H1 (cell line): ENCODE measurements around the gene CNOT8. TPM values are rescaled to one million over a fixed set of nuclear protein-coding genes. Genes with fewer than 3 reads are reported as not detected.

ENCODE experiments used
- CTCF ChIA-PET: fragments of 300-600 bp; sonication (Branson Sonifier 250); formaldehyde crosslinking; loops from one replicate; lab custom pipeline; 2021; ENCODE audit not compliant: partially characterized antibody; lab: Charles Lee
- POLR2A ChIA-PET: fragments of 300-600 bp; sonication (Branson Sonifier 250); formaldehyde crosslinking; loops from one replicate; lab custom pipeline; 2021; ENCODE audit warnings: inconsistent platforms; ENCODE audit not compliant: partially characterized antibody; lab: Charles Lee
- DNase-seq, 2 experiments: peaks; one replicate each; pipeline versions ENCODE4 v3.0.0 to v3.0.0-alpha.2; 2010 to 2022; ENCODE audit warnings: low spot score in 2 of 2, low read depth in 1 of 2, mixed read lengths in 1 of 2
- FAIRE-seq: peaks from 2 replicates; lab custom pipeline; 2011; peaks lifted over from hg19 to GRCh38; lab: Jason Lieb, UNC
- H2AFZ ChIP-seq: 2 replicates; pipeline ENCODE4 v1.8.1; 2012; ENCODE audit warnings: low read length, inconsistent platforms
- H2AK5ac ChIP-seq: 2 replicates; pipeline ENCODE4 v1.6.1; 2013; ENCODE audit warnings: low read depth, low read length
- H2BK120ac ChIP-seq: replicated peaks from 2 replicates; pipeline ENCODE3; 2013; ENCODE audit warnings: low read depth, low read length, inconsistent platforms
- H2BK12ac ChIP-seq: 2 replicates; pipeline ENCODE4 v1.6.1; 2013; ENCODE audit warnings: low read depth, low read length
- H2BK15ac ChIP-seq: 2 replicates; pipeline ENCODE4 v1.6.1; 2013; ENCODE audit warnings: low read length
- H2BK20ac ChIP-seq: 2 replicates; pipeline ENCODE4 v1.6.1; 2013; ENCODE audit warnings: low read length
- H2BK5ac ChIP-seq: 2 replicates; pipeline ENCODE4 v1.6.1; 2013; ENCODE audit warnings: low read depth, low read length
- H3K14ac ChIP-seq: 2 replicates; pipeline ENCODE4 v1.6.1; 2013; ENCODE audit warnings: inconsistent platforms; ENCODE audit not compliant: insufficient read length
- H3K18ac ChIP-seq: 2 replicates; pipeline ENCODE4 v1.6.1; 2013; ENCODE audit warnings: low read length; ENCODE audit errors: extremely low read depth
- H3K23ac ChIP-seq: 2 replicates; pipeline ENCODE4 v1.6.1; 2013; ENCODE audit warnings: inconsistent platforms; ENCODE audit not compliant: insufficient read length
- H3K23me2 ChIP-seq: 2 replicates; pipeline ENCODE4 v1.6.1; 2013; ENCODE audit warnings: low read depth, low read length
- H3K27ac ChIP-seq: 2 replicates; pipeline ENCODE4 v1.6.1; 2011; ENCODE audit warnings: low read depth, low read length, inconsistent platforms
- H3K27me3 ChIP-seq, 4 experiments: replicated peaks in 1 of 4; 1 replicate in 1 of 4; 2 replicates in 3 of 4; pipeline versions ENCODE4 v1.6.1 to v1.8.1; 2011 to 2013; ENCODE audit warnings: low read length in 3 of 4, mild to moderate bottlenecking in 3 of 4, inconsistent platforms in 2 of 4, mixed read lengths in 2 of 4, moderate library complexity in 1 of 4; ENCODE audit not compliant: control insufficient read depth in 3 of 4, insufficient read depth in 3 of 4; ENCODE audit errors: extremely low read depth in 1 of 4
- H3K36me3 ChIP-seq, 4 experiments: 2 replicates each; pipeline versions ENCODE4 v1.6.1 to v1.8.1; 2011 to 2013; ENCODE audit warnings: mild to moderate bottlenecking in 4 of 4, low read length in 3 of 4, moderate library complexity in 2 of 4, control low read depth in 1 of 4, inconsistent platforms in 1 of 4; ENCODE audit not compliant: insufficient read depth in 4 of 4, control insufficient read depth in 2 of 4
- H3K4ac ChIP-seq: replicated peaks from 2 replicates; pipeline ENCODE3; 2013; ENCODE audit warnings: low read length, low read depth, mixed read lengths, inconsistent platforms; ENCODE audit not compliant: insufficient read length
- H3K4me1 ChIP-seq, 4 experiments: replicated peaks in 1 of 4; 1 replicate in 1 of 4; 2 replicates in 3 of 4; pipeline versions ENCODE4 v1.6.1 to v1.8.1; 2011 to 2013; ENCODE audit warnings: low read length in 3 of 4, inconsistent platforms in 2 of 4, mixed read lengths in 1 of 4; ENCODE audit not compliant: insufficient read depth in 4 of 4, control insufficient read depth in 3 of 4
- H3K4me2 ChIP-seq, 2 experiments: 2 replicates each; pipeline versions ENCODE4 v1.6.1 to v1.8.1; 2011 to 2013; ENCODE audit warnings: low read depth in 2 of 2, low read length in 2 of 2, control low read depth in 1 of 2, inconsistent platforms in 1 of 2, mild to moderate bottlenecking in 1 of 2; ENCODE audit not compliant: insufficient read depth in 1 of 2
- H3K4me3 ChIP-seq, 4 experiments: fragments of 200-600, 300-600 bp in 1 of 4; sonication (generic), shearing (Covaris generic), sonication (Bioruptor Twin) in 1 of 4; 2 replicates each; pipeline versions ENCODE4 v1.5.1 to v1.8.1; 2011 to 2016; ENCODE audit warnings: low read length in 4 of 4, low read depth in 3 of 4, control low read depth in 2 of 4, inconsistent platforms in 2 of 4, mild to moderate bottlenecking in 2 of 4, mixed read lengths in 1 of 4, moderate library complexity in 1 of 4; ENCODE audit not compliant: insufficient read depth in 2 of 4; ENCODE audit errors: extremely low read depth in 1 of 4
- H3K56ac ChIP-seq: replicated peaks from 2 replicates; pipeline ENCODE3; 2013; ENCODE audit warnings: low read depth, mild to moderate bottlenecking, mixed read lengths, low read length, inconsistent platforms; ENCODE audit not compliant: insufficient read length
- H3K79me1 ChIP-seq: 2 replicates; pipeline ENCODE4 v1.6.1; 2013; ENCODE audit warnings: low read depth, low read length, control low read depth
- H3K79me2 ChIP-seq, 2 experiments: 2 replicates each; pipeline versions ENCODE4 v1.6.1 to v1.8.1; 2012 to 2013; ENCODE audit warnings: low read length in 2 of 2, mild to moderate bottlenecking in 2 of 2, inconsistent platforms in 1 of 2; ENCODE audit not compliant: insufficient read depth in 2 of 2, control insufficient read depth in 1 of 2
- H3K9ac ChIP-seq, 4 experiments: replicated peaks in 1 of 4; 1 replicate in 1 of 4; 2 replicates in 3 of 4; pipeline versions ENCODE4 v1.6.1 to v1.8.1; 2011 to 2013; ENCODE audit warnings: low read depth in 3 of 4, low read length in 3 of 4, control low read depth in 2 of 4, mild to moderate bottlenecking in 2 of 4, moderate library complexity in 2 of 4, inconsistent platforms in 1 of 4; ENCODE audit errors: extremely low read depth in 1 of 4
- H3K9me3 ChIP-seq, 2 experiments: 2 replicates each; pipeline versions ENCODE4 v1.6.1 to v1.8.1; 2012 to 2013; ENCODE audit warnings: mild to moderate bottlenecking in 2 of 2, moderate library complexity in 2 of 2, control low read depth in 1 of 2, inconsistent platforms in 1 of 2, low read depth in 1 of 2, low read length in 1 of 2, mixed read lengths in 1 of 2; ENCODE audit not compliant: insufficient read depth in 2 of 2
- H4K20me1 ChIP-seq, 2 experiments: replicated peaks in 1 of 2; 2 replicates each; pipeline versions ENCODE3 to v1.8.1; 2011 to 2013; ENCODE audit warnings: inconsistent platforms in 2 of 2, low read length in 2 of 2, mild to moderate bottlenecking in 1 of 2; ENCODE audit not compliant: insufficient read depth in 2 of 2, control insufficient read depth in 1 of 2
- H4K5ac ChIP-seq: 2 replicates; pipeline ENCODE4 v1.6.1; 2013; ENCODE audit warnings: low read length, low read depth, mixed read lengths, inconsistent platforms; ENCODE audit not compliant: insufficient read length
- H4K8ac ChIP-seq: 2 replicates; pipeline ENCODE4 v1.8.0; 2013; ENCODE audit warnings: mild to moderate bottlenecking, moderate library complexity, low read length, inconsistent platforms; ENCODE audit not compliant: insufficient read depth; ENCODE audit errors: extremely low read depth
- H4K91ac ChIP-seq: replicated peaks from 2 replicates; pipeline ENCODE3; 2013; ENCODE audit warnings: low read length, mixed read lengths, inconsistent platforms; ENCODE audit not compliant: insufficient read length
- BCL11A ChIP-seq, 2 experiments: IDR thresholded peaks; one replicate each; pipeline ENCODE4 v1.6.1; 2011; ENCODE audit warnings: low read depth in 2 of 2, low read length in 2 of 2, mild to moderate bottlenecking in 2 of 2
- CEBPB ChIP-seq: IDR thresholded peaks from 2 replicates; pipeline ENCODE4 v1.6.1; 2012; ENCODE audit warnings: low read depth, low read length
- FOSL1 ChIP-seq: IDR thresholded peaks from 2 replicates; pipeline ENCODE4 v1.6.1; 2011; ENCODE audit warnings: mild to moderate bottlenecking, low read depth, low read length, moderate library complexity; ENCODE audit not compliant: insufficient read depth
- KDM5A ChIP-seq: fragments of 200-600 bp; IDR thresholded peaks from 2 replicates; pipeline ENCODE4 v1.7.1; 2012; ENCODE audit warnings: mild to moderate bottlenecking, low read length, inconsistent platforms, mixed read lengths
- MAFK ChIP-seq: IDR thresholded peaks from 2 replicates; pipeline ENCODE4 v1.6.1; 2012; ENCODE audit warnings: low read depth, mild to moderate bottlenecking, improper control_type of control experiment, low read length
- POLR2A ChIP-seq, 2 experiments: IDR thresholded peaks; 1 replicate in 1 of 2; 2 replicates in 1 of 2; pipeline ENCODE4 v1.6.1; 2011; ENCODE audit warnings: low read depth in 2 of 2, low read length in 2 of 2, mild to moderate bottlenecking in 2 of 2; ENCODE audit errors: control extremely low read depth in 1 of 2
- POLR2AphosphoS5 ChIP-seq: IDR thresholded peaks from 2 replicates; pipeline ENCODE4 v1.6.1; 2011; ENCODE audit warnings: low read depth, low read length
- SIN3A ChIP-seq, 2 experiments: IDR thresholded peaks in 1 of 2; conservative IDR thresholded peaks in 1 of 2; 2 replicates each; pipeline ENCODE4 v1.6.1; 2011 to 2012; ENCODE audit warnings: low read length in 2 of 2, improper control_type of control experiment in 1 of 2, low read depth in 1 of 2, mild to moderate bottlenecking in 1 of 2
- SP1 ChIP-seq: IDR thresholded peaks from 2 replicates; pipeline ENCODE4 v1.6.1; 2011; ENCODE audit warnings: low read depth, low read length
- SP4 ChIP-seq: IDR thresholded peaks from 2 replicates; pipeline ENCODE4 v1.6.1; 2012; ENCODE audit warnings: low read length, inconsistent platforms
- SRF ChIP-seq: IDR thresholded peaks from 2 replicates; pipeline ENCODE4 v1.6.1; 2011; ENCODE audit warnings: mild to moderate bottlenecking, low read depth, low read length, moderate library complexity
- TCF12 ChIP-seq: IDR thresholded peaks from 2 replicates; pipeline ENCODE4 v1.6.1; 2011; ENCODE audit warnings: low read depth, mild to moderate bottlenecking, low read length
- TEAD4 ChIP-seq: IDR thresholded peaks from 2 replicates; pipeline ENCODE4 v1.6.1; 2012; ENCODE audit warnings: low read depth, low read length, inconsistent platforms, mixed read lengths
- YY1 ChIP-seq: IDR thresholded peaks from 2 replicates; pipeline ENCODE4 v1.6.1; 2011; ENCODE audit warnings: low read depth, mild to moderate bottlenecking, low read length
- WGBS, 2 experiments: shearing (Covaris generic) in 1 of 2; methylation state at CpG; one replicate each; pipeline versions ENCODE4 v1.1.6 to v1.1.7; 2013 to 2015; ENCODE audit warnings: low lambda C conversion rate in 2 of 2, mixed read lengths in 2 of 2, inconsistent platforms in 1 of 2, low coverage in 1 of 2, missing lambda C conversion rate in 1 of 2; ENCODE audit not compliant: insufficient replicate concordance in 2 of 2, insufficient coverage in 1 of 2, insufficient read length in 1 of 2; ENCODE audit errors: extremely low coverage in 1 of 2, missing lambda C conversion rate in 1 of 2; 5-methylcytosine and 5-hydroxymethylcytosine counted together
- polyA plus RNA-seq, 7 experiments: library from polyadenylated mRNA; depleted of rRNA in 3 of 7; stranded (reverse) in 5 of 7; unstranded in 2 of 7; fragments of >200 nt in 5 of 7; fragments of 200-250 nt in 2 of 7; gene quantifications; 1 replicate in 5 of 7; 2 replicates in 1 of 7; 4 replicates in 1 of 7; pipeline versions ENCODE4 v1.2.1 to v1.2.3, GENCODE V29; 2011 to 2013; ENCODE audit warnings: missing spikeins in 2 of 7, mixed read lengths in 2 of 7
- total RNA-seq: library from RNA; stranded (reverse); fragmentation: NEBNext Ultra II Directional; extraction: Animal tissue kit (Norgen Biotek cat#: 25700); gene quantifications from 2 replicates; pipeline ENCODE4 v1.2.1, GENCODE V29; 2021
- TF ChIP-seq, protein P1 (sequence below): IDR thresholded peaks from 2 replicates; pipeline ENCODE4 v1.6.1; 2012; ENCODE audit warnings: inconsistent platforms
- TF ChIP-seq, protein P2 (sequence below): IDR thresholded peaks from 2 replicates; pipeline ENCODE4 v1.6.1; 2012; ENCODE audit warnings: inconsistent platforms

Gene CNOT8
- total and polyA plus RNA-seq, 2 of the 8 experiments (the other 6 are each of a cell fraction or from before 2014, with no cell fraction given) = 36.4 to 62.9 TPM

DNA sequence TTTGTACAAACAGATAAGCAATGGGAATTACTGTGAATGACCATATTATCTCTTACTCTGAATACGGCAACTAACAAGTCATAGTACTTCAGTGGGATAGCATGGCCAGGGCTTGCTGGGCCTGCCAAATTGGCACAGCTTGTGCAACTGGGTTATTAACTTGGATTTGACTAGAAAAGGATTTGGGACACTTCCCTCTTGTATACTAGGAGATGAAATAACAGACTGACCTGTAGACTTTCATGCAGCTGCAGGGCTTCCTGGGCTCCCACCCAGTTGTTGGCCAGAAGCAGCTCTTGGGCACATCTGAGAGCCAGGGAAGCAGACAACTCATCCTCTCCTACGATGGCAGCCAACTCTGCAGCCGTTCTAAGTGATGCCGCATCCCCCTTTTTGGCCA, 39.8 kb downstream of the CNOT8 start:
- Histone ChIP-seq H2BK5ac (no peak overlapping the region), H2AFZ (no peak overlapping the region)
- 86% methylated on average over 4 of the region's 4 CpGs; no CpG with 5 or more reads in 1 of the 2 experiments for WGBS, 2 experiments
- TF ChIP-seq YY1 = no peak
- TF ChIP-seq FOSL1 = no peak
- no peak for TF ChIP-seq SRF
- no peak for TF ChIP-seq CEBPB
- TF ChIP-seq BCL11A (IDR thresholded peaks at IDR 0.05; ENCODE audit: low read depth in 2 of 2, low read length in 2 of 2) = no peak
- no peak for TF ChIP-seq TCF12
- TF ChIP-seq POLR2A (IDR thresholded peaks at IDR 0.05; ENCODE audit: control extremely low read depth in 1 of 2, low read depth in 2 of 2, low read length in 2 of 2) = no peak
- TF ChIP-seq SP1 = no peak
- TF ChIP-seq TEAD4 = no peak
- TF ChIP-seq, protein P1, sequence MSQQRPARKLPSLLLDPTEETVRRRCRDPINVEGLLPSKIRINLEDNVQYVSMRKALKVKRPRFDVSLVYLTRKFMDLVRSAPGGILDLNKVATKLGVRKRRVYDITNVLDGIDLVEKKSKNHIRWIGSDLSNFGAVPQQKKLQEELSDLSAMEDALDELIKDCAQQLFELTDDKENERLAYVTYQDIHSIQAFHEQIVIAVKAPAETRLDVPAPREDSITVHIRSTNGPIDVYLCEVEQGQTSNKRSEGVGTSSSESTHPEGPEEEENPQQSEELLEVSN = no peak
- TF ChIP-seq KDM5A = no peak
- no peak for TF ChIP-seq MAFK
- no peak for TF ChIP-seq SP4
- no peak for TF ChIP-seq SIN3A (conservative IDR thresholded peaks at IDR 0.05 in 1 of 2, IDR thresholded peaks at IDR 0.05 in 1 of 2; ENCODE audit: low read depth in 1 of 2, low read length in 2 of 2)
- TF ChIP-seq, protein P2, sequence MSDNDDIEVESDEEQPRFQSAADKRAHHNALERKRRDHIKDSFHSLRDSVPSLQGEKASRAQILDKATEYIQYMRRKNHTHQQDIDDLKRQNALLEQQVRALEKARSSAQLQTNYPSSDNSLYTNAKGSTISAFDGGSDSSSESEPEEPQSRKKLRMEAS = no peak
- no peak for TF ChIP-seq POLR2AphosphoS5

More for the DNA sequence above, 39.8 kb downstream of the CNOT8 start:
- Histone ChIP-seq H3K27me3 (no peaks in the 10 kb centered on the region), H3K14ac (no peak overlapping the region), H2BK12ac (no peak overlapping the region), H2BK120ac (no peak overlapping the region), H3K4ac (no peak overlapping the region), H4K20me1 (no peaks in the 10 kb centered on the region), H3K9ac (no peak overlapping the region), H4K5ac (no peak overlapping the region), H3K4me2 (no peak overlapping the region), H3K18ac (no peak overlapping the region), H3K27ac (no peak overlapping the region), H3K36me3 (peaks cover 27 to 85% (median 62%) of the 10 kb centered on the region in 4 experiments), H3K56ac (no peak overlapping the region), H3K79me1 (no peaks in the 10 kb centered on the region), H3K4me1 (no peaks in the 10 kb centered on the region), H3K9me3 (no peaks in the 10 kb centered on the region), H3K23me2 (no peaks in the 10 kb centered on the region), H4K8ac (no peak overlapping the region), H3K79me2 (no peaks in the 10 kb centered on the region), H2BK15ac (no peak overlapping the region), H3K23ac (no peak overlapping the region), H2AK5ac (no peak overlapping the region), H2BK20ac (no peak overlapping the region), H4K91ac (no peak overlapping the region), H3K4me3 (no peak overlapping the region)
- CTCF ChIA-PET = interaction anchor here (0.6 to 1.1 kb wide), 2 partner anchors 20 to 29 kb away, joined by 3 to 4 read pairs; no protein-coding TSS in a partner anchor
- FAIRE-seq = no peak
- POLR2A ChIA-PET = interaction anchor here (0.6 to 2.2 kb wide), 2 partner anchors 19 to 97 kb away, joined by 3 to 7 read pairs; no protein-coding TSS in a partner anchor
- no peak for DNase-seq
